Sigmoid colon (tissue), 4 donors: ENCODE data around the gene SLC12A4.

Experiments
- CTCF ChIP-seq, 4 experiments: fragments of 450-650 bp in 3 of 4; fragments of 200-600 bp in 1 of 4; IDR thresholded peaks; one replicate each; pipeline ENCODE4 v1.5.1; 2016 to 2019; ENCODE audit warnings: antibody characterized with exemption in 4 of 4, mild to moderate bottlenecking in 3 of 4, moderate library complexity in 2 of 4
- EP300 ChIP-seq, 4 donors: sonication (generic); formaldehyde crosslinking; IDR thresholded peaks; one replicate each; pipeline ENCODE4 v1.6.1; 2017; ENCODE audit warnings: antibody characterized with exemption in 4 of 4

- TF ChIP-seq CTCF (IDR thresholded peaks at IDR 0.05) (no peak), EP300 (IDR thresholded peaks at IDR 0.05) (no peak)
Observed at GRCh38 chr16:68005211-68005610, 36.8 kb upstream of the SLC12A4 start.
